IMR-90 (cell line): ENCODE data around the gene OPRL1. TPM values are rescaled to one million over a fixed set of nuclear protein-coding genes. Genes with fewer than 3 reads are reported as not detected.
A peak's percentile ranks its signal among the peaks of the same experiment; 100 is the strongest.

Experiments used
- ATAC-seq: fragments of 200-7000 bp; cut with Tn5 transposase; 2 replicates; pipeline ENCODE4 v1.9.1; 2020; ENCODE audit warnings: low read depth, mild to moderate bottlenecking, moderate library complexity
- BruUV-seq: library from RNA; stranded (reverse); fragments of 400-500 nt; replicated peaks from 2 replicates; lab custom pipeline; 2021; lab: Mats Ljungman, UMichigan
- CTCF ChIA-PET: fragments of 300-600 bp; formaldehyde crosslinking; extraction: SDS; loops from one replicate; lab custom pipeline; 2021; ENCODE audit warnings: antibody characterized with exemption; lab: Yijun Ruan, JAX
- POLR2A ChIA-PET: fragments of 300-600 bp; sonication (Branson Sonifier 250); formaldehyde crosslinking; loops from one replicate; lab custom pipeline; 2022; ENCODE audit warnings: antibody characterized with exemption; ENCODE audit not compliant: unreplicated experiment; lab: Charles Lee
- DNase-seq: peaks from one replicate; pipeline ENCODE4 v3.0.0; 2013
- H2AFZ ChIP-seq: replicated peaks from 2 replicates; pipeline ENCODE3; 2013; ENCODE audit warnings: low read length, mild to moderate bottlenecking; ENCODE audit not compliant: poor library complexity
- H2AK5ac ChIP-seq: 2 replicates; pipeline ENCODE4 v1.6.1; 2013; ENCODE audit warnings: low read depth, low read length, inconsistent platforms
- H2AK9ac ChIP-seq: replicated peaks from 2 replicates; pipeline ENCODE3; 2013; ENCODE audit warnings: mild to moderate bottlenecking, low read depth, low read length, moderate library complexity; ENCODE audit not compliant: poor library complexity
- H2BK120ac ChIP-seq: 2 replicates; pipeline ENCODE4 v1.6.1; 2013; ENCODE audit warnings: low read depth, low read length, inconsistent platforms
- H2BK15ac ChIP-seq: 3 replicates; pipeline ENCODE4 v1.6.1; 2013; ENCODE audit warnings: low read depth, low read length, inconsistent platforms
- H2BK20ac ChIP-seq: 2 replicates; pipeline ENCODE4 v1.6.1; 2013; ENCODE audit warnings: low read depth, mild to moderate bottlenecking, inconsistent platforms, low read length, moderate library complexity
- H2BK5ac ChIP-seq: 2 replicates; pipeline ENCODE4 v1.6.1; 2013; ENCODE audit warnings: mild to moderate bottlenecking, low read depth, low read length, inconsistent platforms; ENCODE audit not compliant: poor library complexity, severe bottlenecking
- H3K14ac ChIP-seq: replicated peaks from 2 replicates; pipeline ENCODE4 v1.6.1; 2013; ENCODE audit warnings: low read depth, low read length, inconsistent platforms
- H3K18ac ChIP-seq: 2 replicates; pipeline ENCODE4 v1.6.1; 2013; ENCODE audit warnings: low read depth, low read length, control low read depth
- H3K23ac ChIP-seq: 2 replicates; pipeline ENCODE4 v1.6.1; 2013; ENCODE audit warnings: low read depth, low read length, inconsistent platforms
- H3K27ac ChIP-seq: 2 replicates; pipeline ENCODE4 v1.5.1; 2013; ENCODE audit warnings: mild to moderate bottlenecking, control low read depth, low read length; ENCODE audit not compliant: insufficient read depth
- H3K27me3 ChIP-seq: 2 replicates; pipeline ENCODE4 v1.6.1; 2013; ENCODE audit warnings: low read length; ENCODE audit not compliant: control insufficient read depth, insufficient read depth
- H3K36me3 ChIP-seq: 2 replicates; pipeline ENCODE4 v1.6.1; 2013; ENCODE audit warnings: low read length, mixed read lengths; ENCODE audit not compliant: control insufficient read depth, insufficient read depth
- H3K4ac ChIP-seq: 2 replicates; pipeline ENCODE4 v1.6.1; 2013; ENCODE audit warnings: low read depth, low read length, inconsistent platforms
- H3K4me1 ChIP-seq: 2 replicates; pipeline ENCODE4 v1.6.1; 2013; ENCODE audit warnings: low read length, mixed read lengths; ENCODE audit not compliant: control insufficient read depth, insufficient read depth
- H3K4me2 ChIP-seq: 2 replicates; pipeline ENCODE4 v1.6.1; 2013; ENCODE audit warnings: low read depth, mild to moderate bottlenecking, control low read depth, low read length, moderate library complexity
- H3K4me3 ChIP-seq: 2 replicates; pipeline ENCODE4 v1.5.1; 2013; ENCODE audit warnings: low read depth, mild to moderate bottlenecking, control low read depth, low read length, moderate library complexity; ENCODE audit not compliant: insufficient read depth
- H3K56ac ChIP-seq: 2 replicates; pipeline ENCODE4 v1.6.1; 2013; ENCODE audit warnings: low read length, inconsistent platforms; ENCODE audit not compliant: insufficient read depth; ENCODE audit errors: extremely low read depth
- H3K79me1 ChIP-seq, 2 experiments: 2 replicates each; pipeline ENCODE4 v1.6.1; 2013; ENCODE audit warnings: low read length in 2 of 2, inconsistent platforms in 1 of 2, low read depth in 1 of 2
- H3K9ac ChIP-seq: 2 replicates; pipeline ENCODE4 v1.6.1; 2013; ENCODE audit warnings: low read depth, low read length, control low read depth
- H3K9me1 ChIP-seq: 2 replicates; pipeline ENCODE4 v1.6.1; 2013; ENCODE audit warnings: low read length, inconsistent platforms; ENCODE audit not compliant: insufficient read depth
- H3K9me3 ChIP-seq: 2 replicates; pipeline ENCODE4 v1.6.1; 2013; ENCODE audit warnings: low read length; ENCODE audit not compliant: control insufficient read depth, insufficient read depth
- H4K20me1 ChIP-seq: 2 replicates; pipeline ENCODE4 v1.6.1; 2013; ENCODE audit warnings: low read length, inconsistent platforms; ENCODE audit not compliant: insufficient read depth
- H4K5ac ChIP-seq: 2 replicates; pipeline ENCODE4 v1.6.1; 2013; ENCODE audit warnings: mild to moderate bottlenecking, low read depth, low read length, control low read depth
- H4K8ac ChIP-seq, 2 experiments: 2 replicates each; pipeline ENCODE4 v1.6.1; 2013; ENCODE audit warnings: low read depth in 2 of 2, low read length in 2 of 2, control low read depth in 1 of 2, inconsistent platforms in 1 of 2
- H4K91ac ChIP-seq: 2 replicates; pipeline ENCODE4 v1.6.1; 2013; ENCODE audit warnings: low read depth, low read length, inconsistent platforms; ENCODE audit not compliant: insufficient read depth
- BHLHE40 ChIP-seq: fragments of 150-350 bp; IDR thresholded peaks from 2 replicates; pipeline ENCODE4 v1.6.1; 2016; ENCODE audit warnings: mild to moderate bottlenecking, low read depth, low read length
- CEBPB ChIP-seq: IDR thresholded peaks from 2 replicates; pipeline ENCODE4 v1.6.1; 2012; ENCODE audit warnings: low read depth, low read length, improper control_type of control experiment
- CHD1 ChIP-seq: IDR thresholded peaks from 2 replicates; pipeline ENCODE4 v1.6.1; 2012; ENCODE audit warnings: low read depth, low read length, improper control_type of control experiment
- FOS ChIP-seq: fragments of 150-350 bp; IDR thresholded peaks from 2 replicates; pipeline ENCODE4 v1.6.1; 2016; ENCODE audit warnings: low read depth, low read length
- MAFK ChIP-seq: IDR thresholded peaks from 2 replicates; pipeline ENCODE4 v1.6.1; 2012; ENCODE audit warnings: low read depth, low read length, improper control_type of control experiment
- MAZ ChIP-seq: IDR thresholded peaks from 2 replicates; pipeline ENCODE4 v1.6.1; 2012; ENCODE audit warnings: low read depth, mild to moderate bottlenecking, low read length, improper control_type of control experiment, moderate library complexity, borderline replicate concordance
- MXI1 ChIP-seq: IDR thresholded peaks from 2 replicates; pipeline ENCODE4 v1.6.1; 2012; ENCODE audit warnings: low read depth, mild to moderate bottlenecking, low read length, moderate library complexity, borderline replicate concordance
- NFE2L2 ChIP-seq: fragments of 150-350 bp; IDR thresholded peaks from 2 replicates; pipeline ENCODE4 v1.6.1; 2016; ENCODE audit warnings: low read depth, mild to moderate bottlenecking, low read length
- POLR2A ChIP-seq: IDR thresholded peaks from 2 replicates; pipeline ENCODE4 v1.6.1; 2012; ENCODE audit warnings: mild to moderate bottlenecking, low read depth, low read length
- RAD21 ChIP-seq: IDR thresholded peaks from 2 replicates; pipeline ENCODE4 v1.6.1; 2012; ENCODE audit warnings: low read length, improper control_type of control experiment
- RCOR1 ChIP-seq: IDR thresholded peaks from 2 replicates; pipeline ENCODE4 v1.6.1; 2012; ENCODE audit warnings: mild to moderate bottlenecking, low read length, improper control_type of control experiment; ENCODE audit not compliant: insufficient replicate concordance
- RFX5 ChIP-seq: IDR thresholded peaks from 2 replicates; pipeline ENCODE4 v1.8.0; 2012; ENCODE audit warnings: low read depth, mild to moderate bottlenecking, low read length, moderate library complexity
- SMC3 ChIP-seq: fragments of 150-350 bp; IDR thresholded peaks from 2 replicates; pipeline ENCODE4 v1.6.1; 2016; ENCODE audit warnings: low read depth, mild to moderate bottlenecking, antibody characterized with exemption, low read length, moderate library complexity
- WGBS, 2 experiments: methylation state at CpG; one replicate each; pipeline versions ENCODE4 v1.1.5 to v1.1.7; 2013; ENCODE audit warnings: missing lambda C conversion rate in 2 of 2; ENCODE audit not compliant: insufficient read length in 1 of 2; ENCODE audit errors: extremely low coverage in 2 of 2; 5-methylcytosine and 5-hydroxymethylcytosine counted together
- dilution Hi-C: fragments of 300-500 bp; cut with HindIII; formaldehyde crosslinking; loops from one replicate; pipeline ENCODE4 v1.14.3; 2018; ENCODE audit warnings: low sequenced_read_pairs; ENCODE audit not compliant: unreplicated experiment
- in situ Hi-C: fragments of 300-500 bp; cut with MboI; formaldehyde crosslinking; loops from 3 replicates; pipeline ENCODE4 v1.14.3; 2019; ENCODE audit warnings: low sequenced_read_pairs, inconsistent platforms, mixed read lengths
- intact Hi-C: fragments of 100-400 bp; cut with micrococcal nuclease; formaldehyde crosslinking; loops from 2 replicates; pipeline ENCODE4 v1.10.0; 2022
- polyA plus RNA-seq, 3 experiments: library from polyadenylated mRNA; depleted of rRNA; stranded (reverse); fragments of >200 nt; gene quantifications; 2 replicates each; pipeline ENCODE4 v1.2.3, GENCODE V29; 2012; ENCODE audit warnings: low replicate concordance in 1 of 3
- total RNA-seq: library from RNA; depleted of rRNA; stranded (reverse); fragments of >200 nt; gene quantifications from 2 replicates; pipeline ENCODE4 v1.2.3, GENCODE V29; 2012
- TF ChIP-seq, protein P1 (sequence below): fragments of 150-350 bp; IDR thresholded peaks from 2 replicates; pipeline ENCODE4 v1.6.1; 2016; ENCODE audit warnings: low read depth, mild to moderate bottlenecking, low read length, moderate library complexity, borderline replicate concordance
- TF ChIP-seq, protein P2 (sequence below): fragments of 150-350 bp; IDR thresholded peaks from 2 replicates; pipeline ENCODE4 v1.6.1; 2017; ENCODE audit warnings: mild to moderate bottlenecking, antibody characterized with exemption, low read length, low read depth
- TF ChIP-seq, protein P3 (sequence below): conservative IDR thresholded peaks from 2 replicates; pipeline ENCODE4 v1.5.1; 2012; ENCODE audit warnings: mild to moderate bottlenecking, low read depth, low read length, improper control_type of control experiment

Gene OPRL1
- total and polyA plus RNA-seq, 2 of the 4 experiments (the other 2 are of a cell fraction), result 0.36 to 1.2 TPM

DNA sequence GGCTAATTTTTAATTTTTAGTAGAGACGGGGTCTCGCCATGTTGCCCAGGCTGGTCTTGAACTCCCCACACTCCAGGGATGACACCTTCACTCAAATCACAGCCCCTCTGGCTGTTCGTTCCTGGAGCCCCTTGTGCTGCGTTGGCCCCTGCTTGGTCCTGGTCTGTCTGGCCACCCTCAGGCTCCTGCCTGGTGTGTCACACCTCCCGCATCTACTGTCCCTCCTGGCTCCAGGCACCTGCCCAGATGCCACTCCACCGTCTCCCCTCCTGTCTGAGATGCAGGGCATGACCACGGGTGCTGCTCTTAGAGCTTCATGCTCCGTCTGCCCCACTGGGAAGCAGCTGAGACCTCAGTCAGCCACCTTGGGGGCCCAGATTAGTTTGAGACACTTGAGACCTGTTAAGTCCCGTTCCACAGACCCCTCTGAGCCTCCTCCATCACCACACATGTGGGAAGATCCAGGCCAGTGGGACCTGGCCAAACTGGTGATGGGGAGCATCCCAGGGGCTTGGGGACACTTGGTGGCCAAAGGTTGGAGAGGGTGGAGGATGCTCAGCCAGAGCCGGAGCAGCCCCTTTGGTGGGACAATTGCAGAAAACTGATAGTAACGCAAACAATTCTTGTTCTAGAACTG lies 49.4 kb downstream of the OPRL1 start:
- WGBS, 2 experiments, result 50% methylated on average over 6 of the region's 11 CpGs; no CpG with 5 or more reads in 1 of the 2 experiments
- POLR2A ChIA-PET, result no interaction called here

More for the DNA sequence above, 49.4 kb downstream of the OPRL1 start:
- intact Hi-C loops, result no loop called here
- Histone ChIP-seq H4K20me1 (no peaks in the 10 kb centered on the region), H2AK9ac (peak overlapping the region; percentile 9), H2BK5ac (no peak overlapping the region), H2AK5ac (no peak overlapping the region), H3K9me1 (no peaks in the 10 kb centered on the region), H3K4me3 (no peak overlapping the region), H3K9me3 (no peaks in the 10 kb centered on the region), H3K36me3 (no peaks in the 10 kb centered on the region), H3K27ac (no peak overlapping the region), H3K4ac (no peak overlapping the region), H4K8ac (no peak overlapping the region), H2BK15ac (no peak overlapping the region), H3K79me1 (no peaks in the 10 kb centered on the region), H2BK120ac (no peak overlapping the region), H3K4me1 (no peaks in the 10 kb centered on the region), H3K4me2 (no peak overlapping the region), H3K56ac (no peak overlapping the region), H3K9ac (no peak overlapping the region), H3K14ac (no peak overlapping the region), H4K91ac (no peak overlapping the region), H2BK20ac (no peak overlapping the region), H2AFZ (no peak overlapping the region), H3K23ac (no peak overlapping the region), H4K5ac (no peak overlapping the region), H3K18ac (no peak overlapping the region), H3K27me3 (peaks cover 10% of the 10 kb centered on the region)
- ATAC-seq (no peak), DNase-seq (no peak)
- CTCF ChIA-PET, result no interaction called here
- in situ Hi-C loops, result no loop called here
- BruUV-seq, result no TSS peak
- dilution Hi-C loops, result no loop called here
- no peak for TF ChIP-seq RFX5
- no peak for TF ChIP-seq MAFK
- TF ChIP-seq BHLHE40, result no peak
- TF ChIP-seq CHD1, result no peak
- TF ChIP-seq, protein P1, sequence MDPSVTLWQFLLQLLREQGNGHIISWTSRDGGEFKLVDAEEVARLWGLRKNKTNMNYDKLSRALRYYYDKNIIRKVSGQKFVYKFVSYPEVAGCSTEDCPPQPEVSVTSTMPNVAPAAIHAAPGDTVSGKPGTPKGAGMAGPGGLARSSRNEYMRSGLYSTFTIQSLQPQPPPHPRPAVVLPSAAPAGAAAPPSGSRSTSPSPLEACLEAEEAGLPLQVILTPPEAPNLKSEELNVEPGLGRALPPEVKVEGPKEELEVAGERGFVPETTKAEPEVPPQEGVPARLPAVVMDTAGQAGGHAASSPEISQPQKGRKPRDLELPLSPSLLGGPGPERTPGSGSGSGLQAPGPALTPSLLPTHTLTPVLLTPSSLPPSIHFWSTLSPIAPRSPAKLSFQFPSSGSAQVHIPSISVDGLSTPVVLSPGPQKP, result no peak
- TF ChIP-seq SMC3, result no peak
- no peak for TF ChIP-seq MXI1
- TF ChIP-seq RAD21, result no peak
- TF ChIP-seq, protein P2, sequence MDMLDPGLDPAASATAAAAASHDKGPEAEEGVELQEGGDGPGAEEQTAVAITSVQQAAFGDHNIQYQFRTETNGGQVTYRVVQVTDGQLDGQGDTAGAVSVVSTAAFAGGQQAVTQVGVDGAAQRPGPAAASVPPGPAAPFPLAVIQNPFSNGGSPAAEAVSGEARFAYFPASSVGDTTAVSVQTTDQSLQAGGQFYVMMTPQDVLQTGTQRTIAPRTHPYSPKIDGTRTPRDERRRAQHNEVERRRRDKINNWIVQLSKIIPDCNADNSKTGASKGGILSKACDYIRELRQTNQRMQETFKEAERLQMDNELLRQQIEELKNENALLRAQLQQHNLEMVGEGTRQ, result no peak
- TF ChIP-seq CEBPB, result no peak
- TF ChIP-seq FOS, result no peak
- TF ChIP-seq POLR2A, result no peak
- TF ChIP-seq, protein P3, sequence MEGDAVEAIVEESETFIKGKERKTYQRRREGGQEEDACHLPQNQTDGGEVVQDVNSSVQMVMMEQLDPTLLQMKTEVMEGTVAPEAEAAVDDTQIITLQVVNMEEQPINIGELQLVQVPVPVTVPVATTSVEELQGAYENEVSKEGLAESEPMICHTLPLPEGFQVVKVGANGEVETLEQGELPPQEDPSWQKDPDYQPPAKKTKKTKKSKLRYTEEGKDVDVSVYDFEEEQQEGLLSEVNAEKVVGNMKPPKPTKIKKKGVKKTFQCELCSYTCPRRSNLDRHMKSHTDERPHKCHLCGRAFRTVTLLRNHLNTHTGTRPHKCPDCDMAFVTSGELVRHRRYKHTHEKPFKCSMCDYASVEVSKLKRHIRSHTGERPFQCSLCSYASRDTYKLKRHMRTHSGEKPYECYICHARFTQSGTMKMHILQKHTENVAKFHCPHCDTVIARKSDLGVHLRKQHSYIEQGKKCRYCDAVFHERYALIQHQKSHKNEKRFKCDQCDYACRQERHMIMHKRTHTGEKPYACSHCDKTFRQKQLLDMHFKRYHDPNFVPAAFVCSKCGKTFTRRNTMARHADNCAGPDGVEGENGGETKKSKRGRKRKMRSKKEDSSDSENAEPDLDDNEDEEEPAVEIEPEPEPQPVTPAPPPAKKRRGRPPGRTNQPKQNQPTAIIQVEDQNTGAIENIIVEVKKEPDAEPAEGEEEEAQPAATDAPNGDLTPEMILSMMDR, result no peak
- TF ChIP-seq NFE2L2, result no peak
- no peak for TF ChIP-seq RCOR1
- TF ChIP-seq MAZ, result no peak
